Astrocyte of the spinal cord (primary cell): Measurements from ENCODE around the gene MT1F.

Experiments
- DNase-seq: peaks from one replicate; pipeline ENCODE4 v3.0.0; 2011; ENCODE audit warnings: low read depth, low spot score
- H3K4me3 ChIP-seq: 2 replicates; pipeline ENCODE4 v1.5.1; 2011; ENCODE audit warnings: low read depth, mild to moderate bottlenecking, low read length, moderate library complexity
- CTCF ChIP-seq: IDR thresholded peaks from 2 replicates; pipeline ENCODE4 v1.5.1; 2012; ENCODE audit warnings: low read depth, mild to moderate bottlenecking, low read length, inconsistent platforms
- in situ Hi-C: cut with HindIII; loops from 2 replicates; pipeline ENCODE4 v1.10.0; 2017; ENCODE audit warnings: low sequenced_read_pairs

The MT1F gene

GRCh38 chr16:56681939-56682702 is 24.4 kb downstream of the MT1F start, which contains the start of gene MT1X:
TSS of gene MT1X (plus strand) at chr16:56682470. CDS start at chr16:56682541, 71 bp downstream.
- in situ Hi-C loops: no loop called here
- DNase-seq: peak; percentile 85

GRCh38 chr16:56682703-56683397 is 25.1 kb downstream of the MT1F start:
- in situ Hi-C loops: no loop called here
- no peak for TF ChIP-seq CTCF
- no peak for DNase-seq
- peak overlapping the region; percentile 55 for H3K4me3 ChIP-seq

More at GRCh38 chr16:56681939-56682702, 24.4 kb downstream of the MT1F start, which contains the start of gene MT1X:
- TF ChIP-seq CTCF: no peak
- peak within 1 kb of the TSS; percentile 55 for H3K4me3 ChIP-seq

GRCh38 chr16:56683424-56684172 is 25.8 kb downstream of the MT1F start:
- in situ Hi-C loops: no loop called here
- no peak for DNase-seq
- TF ChIP-seq CTCF: no peak
- H3K4me3 ChIP-seq: no peak overlapping the region

- DNase-seq: no peak
- in situ Hi-C loops: no loop called here
- TF ChIP-seq CTCF: no peak
- H3K4me3 ChIP-seq: no peak overlapping the region
Measured at GRCh38 chr16:56684256-56684925, 26.6 kb downstream of the MT1F start.

DNA sequence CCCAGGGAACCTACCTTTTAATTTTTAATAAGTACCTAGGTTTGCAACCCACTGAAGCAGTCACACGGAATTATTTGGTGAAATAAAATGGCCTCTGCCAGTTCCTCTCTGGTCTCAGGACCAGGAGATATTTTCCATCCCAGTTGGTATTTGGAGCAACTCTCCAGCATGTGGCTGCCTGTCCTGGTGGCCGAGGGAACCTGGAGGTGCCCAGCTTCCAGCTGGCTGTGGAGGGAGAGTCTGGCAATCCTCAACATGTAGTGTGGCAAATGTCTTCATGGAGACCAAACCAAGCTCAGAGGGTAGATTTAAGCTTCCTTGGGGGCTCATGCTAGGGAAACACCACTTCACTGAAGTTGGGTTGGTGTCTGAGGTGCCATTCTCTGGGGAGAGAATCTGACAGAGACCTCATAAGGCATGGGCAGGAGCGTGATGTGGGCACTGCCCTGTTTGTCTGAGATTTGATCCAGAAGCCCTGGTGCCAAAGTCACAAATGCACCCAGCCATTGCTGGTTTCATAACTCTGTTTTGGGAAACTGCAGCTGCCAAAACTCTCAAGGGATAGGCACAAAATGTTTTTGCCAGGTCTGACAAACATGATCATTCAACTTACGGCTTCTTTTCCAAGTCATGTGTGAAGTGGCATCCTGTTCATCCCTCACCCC is 27.3 kb downstream of the MT1F start:
- H3K4me3 ChIP-seq: no peak overlapping the region
- no peak for TF ChIP-seq CTCF
- in situ Hi-C loops: no loop called here
- DNase-seq: no peak
